GM18951 (cell line): ENCODE data around the gene TSC22D4.
"Not testable (repeated sequence)": the region's sequence is repeated elsewhere in the genome, so short reads cannot be mapped to it uniquely, and the experiment has no call there.

Experiments
- POLR2A ChIP-seq: IDR thresholded peaks from 4 replicates; pipeline ENCODE4 v1.6.1; 2011; ENCODE audit warnings: mild to moderate bottlenecking; ENCODE audit not compliant: insufficient read length, insufficient read depth; ENCODE audit errors: extremely low read depth
- in situ Hi-C: fragments of 300-500 bp; cut with MboI; formaldehyde crosslinking; loops from one replicate; pipeline ENCODE4 v1.12.0; 2022; ENCODE audit warnings: low sequenced_read_pairs, mixed read lengths, inconsistent platforms; ENCODE audit not compliant: unreplicated experiment

The TSC22D4 gene

GRCh38 chr7:100478958-100479660 lies at the start of gene TSC22D4:
TSS of gene TSC22D4 (minus strand) at chr7:100479214. CDS start at chr7:100478038, 1,176 bp downstream.
- in situ Hi-C loops, result no loop called here
- TF ChIP-seq POLR2A, result peak; percentile 85

DNA sequence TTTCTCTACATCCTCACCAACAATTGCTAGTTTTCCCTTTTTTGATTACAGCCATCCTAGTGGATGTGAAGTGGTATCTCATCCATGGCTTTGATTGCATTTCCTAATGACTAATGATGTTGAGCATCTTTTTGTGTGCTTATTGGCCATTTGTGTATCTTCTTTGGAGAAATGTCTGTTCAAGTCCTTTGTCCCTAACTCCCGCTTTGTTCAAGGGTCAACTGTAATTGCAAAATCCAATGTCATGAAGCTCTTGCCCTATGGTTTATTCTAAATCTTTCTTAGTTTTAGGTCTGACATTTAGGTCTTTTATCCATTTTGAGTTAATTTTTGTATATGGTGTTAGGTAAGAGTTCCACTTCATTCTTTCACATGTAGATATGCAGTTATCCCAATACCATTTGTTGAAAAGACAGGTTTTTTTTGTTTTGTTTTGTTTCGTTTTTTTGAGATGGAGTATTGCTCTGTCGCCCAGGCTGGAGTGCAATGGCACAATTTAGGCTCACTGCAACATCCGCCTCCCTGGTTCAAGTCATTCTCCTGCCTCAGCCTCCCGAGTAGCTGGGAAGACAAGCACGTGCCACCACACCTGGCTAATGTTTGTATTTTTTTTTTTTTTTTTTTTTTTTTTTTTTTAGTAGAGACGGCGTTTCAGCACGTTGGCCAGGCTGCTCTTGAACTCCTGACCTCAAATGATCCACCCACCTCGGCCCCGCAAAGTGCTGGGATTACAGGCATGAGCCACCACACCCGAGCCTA lies 49.3 kb upstream of the TSC22D4 start:
- in situ Hi-C loops, result not testable (repeated sequence)

DNA sequence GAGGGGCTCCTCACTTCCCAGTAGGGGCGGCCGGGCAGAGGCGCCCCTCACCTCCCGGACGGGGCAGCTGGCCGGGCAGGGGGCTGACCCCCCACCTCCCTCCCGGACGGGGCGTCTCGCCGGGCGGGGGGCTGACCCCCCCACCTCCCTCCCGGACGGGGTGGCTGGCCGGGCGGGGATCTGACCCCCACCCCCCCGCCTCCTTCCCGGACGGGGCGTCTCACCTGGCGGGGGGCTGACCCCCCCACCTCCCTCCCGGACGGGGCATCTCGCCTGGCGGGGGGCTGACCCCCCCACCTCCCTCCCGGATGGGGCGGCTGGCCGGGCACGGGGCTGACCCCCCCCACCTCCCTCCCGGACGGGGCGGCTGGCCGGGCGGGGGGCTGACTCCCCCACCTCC lies 44.2 kb upstream of the TSC22D4 start:
- in situ Hi-C loops, result not testable (repeated sequence)

- in situ Hi-C loops, result not testable (repeated sequence)
Measured at GRCh38 chr7:100521909-100522593, 43.0 kb upstream of the TSC22D4 start.

GRCh38 chr7:100521076-100521475 lies 42.1 kb upstream of the TSC22D4 start:
- in situ Hi-C loops, result no loop called here
- no peak for TF ChIP-seq POLR2A

- no peak for TF ChIP-seq POLR2A
- in situ Hi-C loops, result no loop called here
Measured at GRCh38 chr7:100520138-100520537, 41.1 kb upstream of the TSC22D4 start.

GRCh38 chr7:100519580-100519979 lies 40.6 kb upstream of the TSC22D4 start:
- in situ Hi-C loops, result no loop called here
- TF ChIP-seq POLR2A, result no peak

- in situ Hi-C loops, result no loop called here
- TF ChIP-seq POLR2A, result no peak
Measured at GRCh38 chr7:100517305-100517704, 38.3 kb upstream of the TSC22D4 start.

GRCh38 chr7:100516135-100516812 lies 37.3 kb upstream of the TSC22D4 start:
- TF ChIP-seq POLR2A, result no peak
- in situ Hi-C loops, result no loop called here

DNA sequence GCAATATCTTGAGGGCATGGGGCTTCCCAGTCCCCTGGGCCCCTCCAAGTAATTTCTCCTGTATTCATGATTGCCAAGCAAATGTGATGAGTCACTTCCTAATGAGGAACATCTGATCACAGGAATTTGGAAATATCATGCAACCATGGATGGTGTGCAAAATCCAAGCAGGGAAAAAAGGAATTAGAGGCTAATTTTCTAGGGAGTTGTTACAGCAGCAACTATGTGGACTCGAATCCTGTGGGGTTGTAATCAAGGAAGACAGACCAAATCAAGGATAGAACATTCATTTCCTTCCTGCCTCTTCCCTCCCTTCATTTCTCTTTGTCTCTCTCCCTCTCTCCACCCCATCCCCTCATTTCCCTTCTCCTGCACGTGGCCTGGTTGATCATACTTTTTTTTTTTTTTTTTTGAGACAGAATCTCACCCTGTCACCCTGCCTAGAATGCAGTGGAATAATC lies 36.1 kb upstream of the TSC22D4 start:
- no peak for TF ChIP-seq POLR2A
- in situ Hi-C loops, result no loop called here

GRCh38 chr7:100513212-100513810 lies 34.3 kb upstream of the TSC22D4 start:
- in situ Hi-C loops, result no loop called here
- TF ChIP-seq POLR2A, result no peak

GRCh38 chr7:100510437-100511239 lies 31.6 kb upstream of the TSC22D4 start:
- in situ Hi-C loops, result no loop called here
- TF ChIP-seq POLR2A, result no peak
